Cardiac muscle cell (in vitro differentiated cells and primary cell): ENCODE measurements around the gene CSF1. TPM values are rescaled to one million over a fixed set of nuclear protein-coding genes. Genes with fewer than 3 reads are reported as not detected.
A peak's percentile ranks its signal among the peaks of the same experiment; 100 is the strongest.
"Not testable (repeated sequence)": the region's sequence is repeated elsewhere in the genome, so short reads cannot be mapped to it uniquely, and the experiment has no call there.

Experiments
- DNase-seq, 2 donors: peaks; one replicate each; pipeline versions ENCODE4 v3.0.0 to v3.0.0-alpha.2; 2010 to 2017; ENCODE audit warnings: low read depth in 1 of 2, low spot score in 1 of 2
- H3K27ac ChIP-seq: fragments of 200-600 bp; sonication (generic); 2 replicates; pipeline ENCODE4 v1.5.1; 2016
- H3K27me3 ChIP-seq: fragments of 200-600 bp; sonication (generic); 2 replicates; pipeline ENCODE4 v1.6.0; 2016; ENCODE audit warnings: control low read depth
- H3K36me3 ChIP-seq: fragments of 200-600 bp; sonication (generic); 2 replicates; pipeline ENCODE4 v1.5.1; 2016; ENCODE audit warnings: control low read depth
- H3K4me1 ChIP-seq: fragments of 200-600 bp; sonication (generic); 2 replicates; pipeline ENCODE4 v1.8.1; 2017; ENCODE audit warnings: low read depth, mild to moderate bottlenecking, mixed run types
- H3K4me3 ChIP-seq: fragments of 200-600 bp; sonication (generic); 2 replicates; pipeline ENCODE4 v1.5.1; 2016; ENCODE audit warnings: mild to moderate bottlenecking
- H3K9me3 ChIP-seq: fragments of 200-600 bp; sonication (generic); 2 replicates; pipeline ENCODE4 v1.5.1; 2017; ENCODE audit warnings: low read depth, mild to moderate bottlenecking, control low read depth
- polyA plus RNA-seq: library from polyadenylated mRNA; unstranded; fragments of >200 nt; fragmentation: Nextera tagmentation; extraction: Ambion mirVana; gene quantifications from 2 replicates; pipeline ENCODE4 v1.2.1, GENCODE V29; 2016
- total RNA-seq: library from RNA; depleted of rRNA; stranded (reverse); fragments of >200 nt; gene quantifications from 2 replicates; pipeline ENCODE4 v1.2.3, GENCODE V29; 2016
- TF ChIP-seq, protein P1 (sequence below): IDR thresholded peaks from 2 replicates; pipeline ENCODE4 v1.5.1; 2012; ENCODE audit warnings: low read depth, mild to moderate bottlenecking, low read length

Gene CSF1, protein sequence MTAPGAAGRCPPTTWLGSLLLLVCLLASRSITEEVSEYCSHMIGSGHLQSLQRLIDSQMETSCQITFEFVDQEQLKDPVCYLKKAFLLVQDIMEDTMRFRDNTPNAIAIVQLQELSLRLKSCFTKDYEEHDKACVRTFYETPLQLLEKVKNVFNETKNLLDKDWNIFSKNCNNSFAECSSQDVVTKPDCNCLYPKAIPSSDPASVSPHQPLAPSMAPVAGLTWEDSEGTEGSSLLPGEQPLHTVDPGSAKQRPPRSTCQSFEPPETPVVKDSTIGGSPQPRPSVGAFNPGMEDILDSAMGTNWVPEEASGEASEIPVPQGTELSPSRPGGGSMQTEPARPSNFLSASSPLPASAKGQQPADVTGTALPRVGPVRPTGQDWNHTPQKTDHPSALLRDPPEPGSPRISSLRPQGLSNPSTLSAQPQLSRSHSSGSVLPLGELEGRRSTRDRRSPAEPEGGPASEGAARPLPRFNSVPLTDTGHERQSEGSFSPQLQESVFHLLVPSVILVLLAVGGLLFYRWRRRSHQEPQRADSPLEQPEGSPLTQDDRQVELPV
- total RNA-seq (5.0 and 5.7 TPM in 2 replicates), polyA plus RNA-seq (4.9 and 6.6 TPM in 2 replicates)

DNA sequence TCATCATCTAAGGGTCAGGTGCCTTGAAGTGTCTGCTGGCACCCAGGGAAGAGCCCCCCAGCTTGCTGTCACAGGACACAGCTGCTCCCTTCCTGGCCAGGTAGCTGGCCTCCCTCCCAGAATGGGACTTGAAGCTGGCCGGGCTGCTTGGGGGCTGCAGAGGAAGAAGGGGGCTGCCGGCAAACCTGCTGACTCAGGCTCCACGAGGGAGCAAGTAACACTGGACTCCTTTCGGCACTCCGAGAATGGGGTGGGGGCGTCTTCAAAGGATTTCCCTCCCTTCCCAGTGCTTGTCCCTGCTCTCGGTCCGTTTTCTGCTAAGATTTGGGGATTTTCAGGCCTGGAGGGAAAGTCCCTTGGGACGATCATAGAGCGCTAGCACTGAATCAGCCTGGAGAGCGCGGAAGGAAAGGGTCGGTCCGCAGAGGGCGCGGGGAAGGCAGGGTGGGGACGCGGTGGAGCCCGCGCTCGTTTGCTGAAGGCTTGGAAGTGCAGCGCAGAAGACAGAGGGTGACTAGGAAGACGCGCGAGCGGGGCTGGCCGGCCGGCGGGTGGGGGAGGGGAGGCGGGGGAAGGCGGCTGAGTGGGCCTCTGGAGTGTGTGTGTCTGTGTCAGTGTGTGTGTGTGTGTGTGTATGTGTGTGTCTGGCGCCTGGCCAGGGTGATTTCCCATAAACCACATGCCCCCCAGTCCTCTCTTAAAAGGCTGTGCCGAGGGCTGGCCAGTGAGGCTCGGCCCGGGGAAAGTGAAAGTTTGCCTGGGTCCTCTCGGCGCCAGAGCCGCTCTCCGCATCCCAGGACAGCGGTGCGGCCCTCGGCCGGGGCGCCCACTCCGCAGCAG, at the start of gene CSF1:
Gene CSF1, plus strand, starts transcription at position 727 of the 840 bp plus-strand sequence. CDS start 175 bp downstream, outside the sequence.
- Histone ChIP-seq H3K36me3 (no peaks in the 10 kb centered on the region), H3K27me3 (peaks cover 22% of the 10 kb centered on the region), H3K9me3 (no peaks in the 10 kb centered on the region), H3K4me3 (peak within 1 kb of the TSS; percentile 60), H3K27ac (peak within 1 kb of the TSS; percentile 51), H3K4me1 (peaks cover 5% of the 10 kb centered on the region)
- peak; percentile 72 to 96 for DNase-seq
- TF ChIP-seq, protein P1, sequence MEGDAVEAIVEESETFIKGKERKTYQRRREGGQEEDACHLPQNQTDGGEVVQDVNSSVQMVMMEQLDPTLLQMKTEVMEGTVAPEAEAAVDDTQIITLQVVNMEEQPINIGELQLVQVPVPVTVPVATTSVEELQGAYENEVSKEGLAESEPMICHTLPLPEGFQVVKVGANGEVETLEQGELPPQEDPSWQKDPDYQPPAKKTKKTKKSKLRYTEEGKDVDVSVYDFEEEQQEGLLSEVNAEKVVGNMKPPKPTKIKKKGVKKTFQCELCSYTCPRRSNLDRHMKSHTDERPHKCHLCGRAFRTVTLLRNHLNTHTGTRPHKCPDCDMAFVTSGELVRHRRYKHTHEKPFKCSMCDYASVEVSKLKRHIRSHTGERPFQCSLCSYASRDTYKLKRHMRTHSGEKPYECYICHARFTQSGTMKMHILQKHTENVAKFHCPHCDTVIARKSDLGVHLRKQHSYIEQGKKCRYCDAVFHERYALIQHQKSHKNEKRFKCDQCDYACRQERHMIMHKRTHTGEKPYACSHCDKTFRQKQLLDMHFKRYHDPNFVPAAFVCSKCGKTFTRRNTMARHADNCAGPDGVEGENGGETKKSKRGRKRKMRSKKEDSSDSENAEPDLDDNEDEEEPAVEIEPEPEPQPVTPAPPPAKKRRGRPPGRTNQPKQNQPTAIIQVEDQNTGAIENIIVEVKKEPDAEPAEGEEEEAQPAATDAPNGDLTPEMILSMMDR = no peak

DNA sequence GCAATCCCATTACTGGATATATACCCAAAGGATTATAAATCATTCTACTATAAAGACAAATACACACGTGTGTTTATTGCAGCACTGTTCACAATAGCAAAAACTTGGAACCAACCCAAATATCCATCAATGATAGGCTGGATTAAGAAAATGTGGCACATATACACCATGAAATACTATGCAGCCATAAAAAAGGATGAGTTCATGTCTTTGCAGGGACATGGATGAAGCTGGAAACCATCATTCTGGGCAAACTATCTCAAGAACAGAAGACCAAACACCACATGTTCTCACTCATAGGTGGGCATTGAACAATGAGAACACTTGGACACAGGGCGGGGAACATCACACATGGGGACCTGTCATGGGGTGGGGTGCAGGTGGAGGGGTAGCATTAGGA, 49.0 kb upstream of the CSF1 start:
- H3K27me3 ChIP-seq, H3K27ac ChIP-seq, H3K4me1 ChIP-seq, H3K36me3 ChIP-seq, DNase-seq, H3K4me3 ChIP-seq, H3K9me3 ChIP-seq: not testable (repeated sequence)

DNA sequence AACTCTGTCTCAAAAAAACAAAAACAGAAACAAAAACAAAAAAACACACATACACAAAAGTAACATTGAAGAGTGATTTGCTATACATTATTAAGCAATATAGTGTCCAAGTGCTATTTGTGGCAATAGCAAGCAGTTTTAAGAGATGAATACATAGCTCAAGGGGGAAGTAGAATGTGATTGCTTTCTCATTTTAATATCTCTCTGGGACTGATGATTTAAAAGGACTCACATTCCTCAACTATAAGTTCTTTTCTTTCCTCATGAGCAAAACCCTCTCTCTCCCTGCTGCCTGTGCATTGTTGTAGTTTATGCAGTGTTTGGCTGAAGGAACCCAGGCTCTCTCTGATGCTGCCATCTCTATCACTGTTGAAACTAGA, 47.0 kb upstream of the CSF1 start:
- TF ChIP-seq, protein P1 = no peak
- Histone ChIP-seq H3K27ac (no peak overlapping the region), H3K27me3 (no peaks in the 10 kb centered on the region), H3K9me3 (no peaks in the 10 kb centered on the region), H3K4me3 (no peak overlapping the region), H3K36me3 (no peaks in the 10 kb centered on the region), H3K4me1 (no peaks in the 10 kb centered on the region)
- DNase-seq = peak in 1 of 2 donors; percentile 23

DNA sequence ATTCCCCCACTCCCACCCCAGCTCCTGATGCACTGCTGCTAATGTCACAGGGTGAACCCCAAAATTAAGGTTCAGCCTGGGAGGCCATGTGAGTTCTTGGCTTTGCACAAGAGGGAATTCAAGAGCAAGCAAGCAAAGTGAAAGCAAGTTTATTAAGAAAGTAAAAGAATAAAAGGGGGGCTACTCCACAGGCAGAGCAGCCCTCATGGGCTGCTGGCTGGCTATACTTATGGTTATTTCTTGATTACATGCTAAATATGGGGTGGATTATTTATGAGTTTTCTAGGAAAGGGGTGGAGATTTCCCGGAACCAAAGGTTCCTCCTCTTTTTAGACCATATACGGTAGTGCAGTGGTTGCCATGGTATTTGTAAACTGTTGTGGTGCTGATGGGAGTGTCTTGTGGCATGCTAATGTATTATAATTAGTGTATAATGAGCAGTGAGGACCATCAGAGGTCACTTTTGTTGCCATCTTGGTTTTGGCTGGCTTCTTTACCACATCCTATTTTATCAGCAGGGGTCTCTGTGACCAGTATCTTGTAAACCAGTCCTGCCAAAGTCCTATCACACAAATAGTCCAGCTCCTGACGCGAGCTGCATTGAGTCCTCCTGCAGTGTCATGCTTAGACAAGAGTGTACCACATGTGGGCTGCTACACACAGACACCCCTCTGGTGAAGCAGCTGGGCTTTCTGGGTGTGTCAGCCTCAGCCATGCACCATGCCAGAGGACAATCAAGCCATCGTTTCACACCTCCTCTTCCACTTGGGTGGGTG, 46.4 kb upstream of the CSF1 start:
- Histone ChIP-seq H3K27me3 (no peaks in the 10 kb centered on the region), H3K27ac (no peak overlapping the region), H3K36me3 (no peaks in the 10 kb centered on the region), H3K4me3 (no peak overlapping the region), H3K9me3 (no peaks in the 10 kb centered on the region), H3K4me1 (no peaks in the 10 kb centered on the region)
- TF ChIP-seq, protein P1 = no peak
- peak in 1 of 2 donors; percentile 77 for DNase-seq

DNA sequence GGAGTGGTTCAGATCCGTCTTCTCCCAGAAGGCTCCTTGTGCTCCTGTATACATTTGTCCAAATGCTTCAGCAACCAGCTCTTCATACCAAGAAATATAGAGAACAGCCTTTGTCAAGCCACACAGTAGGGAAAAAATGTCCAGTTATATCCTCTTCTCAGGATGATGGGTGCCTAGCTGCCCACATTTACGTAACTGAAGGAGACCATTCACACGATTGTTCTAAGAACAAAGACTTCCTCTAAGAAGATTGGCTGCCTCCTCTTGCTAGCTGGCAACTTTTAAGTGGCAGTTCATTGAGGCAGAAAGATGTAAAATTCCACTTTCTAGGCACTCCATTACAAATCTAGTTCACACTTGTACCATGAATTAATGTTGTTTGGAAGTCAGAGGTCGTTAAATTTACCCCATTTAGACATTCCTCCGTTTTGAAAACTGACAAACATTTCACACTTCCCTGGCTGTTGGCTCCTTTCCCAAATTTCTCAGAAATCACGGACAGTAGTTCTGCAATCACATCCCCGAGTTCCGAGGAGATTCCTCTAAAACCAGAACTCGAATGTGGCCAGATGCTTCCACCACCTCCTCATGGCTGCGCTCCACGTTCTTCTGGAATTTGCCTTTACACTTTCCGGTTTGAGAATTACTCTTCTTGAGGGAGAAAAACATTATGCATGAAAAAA, 45.6 kb upstream of the CSF1 start:
- Histone ChIP-seq H3K36me3 (no peaks in the 10 kb centered on the region), H3K9me3 (no peaks in the 10 kb centered on the region), H3K27ac (no peak overlapping the region), H3K4me1 (no peaks in the 10 kb centered on the region), H3K27me3 (no peaks in the 10 kb centered on the region), H3K4me3 (no peak overlapping the region)
- TF ChIP-seq, protein P1 = no peak
- DNase-seq = peak in 1 of 2 donors; percentile 93
